Calu3 (cell line): ENCODE results near the gene PIK3C2G. TPM values are rescaled to one million over a fixed set of nuclear protein-coding genes. Genes with fewer than 3 reads are reported as not detected.

Experiments used
- BruUV-seq: library from RNA; stranded (reverse); fragments of 400-500 nt; replicated peaks from 2 replicates; lab custom pipeline; 2021; lab: Mats Ljungman, UMichigan
- CTCF ChIA-PET: fragments of 300-600 bp; sonication (Branson Sonifier 250); formaldehyde crosslinking; loops from one replicate; lab custom pipeline; 2022; ENCODE audit warnings: antibody characterized with exemption; lab: Charles Lee
- DNase-seq: peaks from one replicate; pipeline ENCODE4 v3.0.0; 2022
- H3K27ac Mint-ChIP-seq: one replicate; pipeline ENCODE4 v1.8.0; 2022; ENCODE audit warnings: mixed read lengths; ENCODE audit not compliant: unreplicated experiment
- H3K27me3 Mint-ChIP-seq: one replicate; pipeline ENCODE4 v1.8.0; 2022; ENCODE audit warnings: mixed read lengths; ENCODE audit not compliant: unreplicated experiment
- H3K36me3 Mint-ChIP-seq: one replicate; pipeline ENCODE4 v1.8.0; 2022; ENCODE audit warnings: mild to moderate bottlenecking, moderate library complexity, mixed read lengths; ENCODE audit not compliant: insufficient read depth, unreplicated experiment
- H3K4me1 Mint-ChIP-seq: one replicate; pipeline ENCODE4 v1.8.0; 2022; ENCODE audit warnings: mild to moderate bottlenecking, low read depth, mixed read lengths; ENCODE audit not compliant: unreplicated experiment
- H3K4me3 Mint-ChIP-seq: one replicate; pipeline ENCODE4 v1.8.0; 2022; ENCODE audit warnings: mild to moderate bottlenecking, low read depth, moderate library complexity, mixed read lengths; ENCODE audit not compliant: unreplicated experiment
- H3K9me3 Mint-ChIP-seq: one replicate; pipeline ENCODE4 v1.8.0; 2022; ENCODE audit warnings: low read depth, mixed read lengths; ENCODE audit not compliant: unreplicated experiment
- CTCF ChIP-seq: fragments of 200-600 bp; IDR thresholded peaks from one replicate; pipeline ENCODE4 v1.8.0; 2022; ENCODE audit warnings: antibody characterized with exemption; ENCODE audit not compliant: unreplicated experiment
- intact Hi-C: fragments of 100-400 bp; cut with micrococcal nuclease; formaldehyde crosslinking; loops from one replicate; pipeline ENCODE4 v1.10.0; 2022; ENCODE audit not compliant: unreplicated experiment
- total RNA-seq: library from RNA; stranded (reverse); gene quantifications from 2 replicates; pipeline ENCODE4 v1.2.3, GENCODE V29; 2022

PIK3C2G gene
- total RNA-seq, 1 experiment from 2014 or later = 24.0 TPM

DNA sequence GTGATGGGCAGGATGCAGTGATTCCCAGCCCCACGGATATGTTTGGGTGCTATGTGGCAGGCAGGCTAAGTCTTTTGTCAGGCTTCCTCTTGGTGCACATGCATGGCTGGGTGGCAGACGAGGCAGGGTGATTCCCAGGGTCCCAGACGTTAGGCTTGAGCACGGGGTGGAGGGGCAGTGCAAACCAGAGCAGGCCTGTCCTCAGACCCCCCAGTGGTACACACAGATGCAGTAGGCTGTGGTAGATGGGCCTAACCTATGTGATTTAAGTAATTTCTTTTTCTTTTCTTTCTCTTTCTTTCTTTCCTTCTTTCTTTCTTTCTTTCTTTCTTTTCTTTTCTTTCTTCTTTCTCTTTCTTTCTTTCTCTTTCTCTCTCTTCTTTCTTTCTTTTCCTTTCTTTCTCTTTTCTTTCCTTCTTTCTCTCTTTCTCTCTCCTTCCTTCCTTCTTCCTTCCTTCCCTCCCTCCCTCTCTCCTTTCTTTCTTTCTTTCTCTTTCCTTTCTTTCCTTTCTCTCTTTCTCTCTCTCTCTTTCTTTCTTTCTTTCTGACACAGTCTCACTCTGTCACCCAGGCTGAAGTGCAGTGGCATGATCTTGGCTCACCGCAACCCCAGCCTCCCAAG is 41.6 kb downstream of the PIK3C2G start:
- H3K27ac Mint-ChIP-seq = peak overlapping the region; percentile 77
- DNase-seq = peak; percentile 29
- peaks cover 34% of the 10 kb centered on the region for H3K36me3 Mint-ChIP-seq
- H3K9me3 Mint-ChIP-seq = no peaks in the 10 kb centered on the region
- peak overlapping the region; percentile 64 for H3K4me3 Mint-ChIP-seq
- CTCF ChIA-PET = interaction anchor here (1.2 kb wide), 1 partner anchor 9 kb away, joined by 3 read pairs; no protein-coding TSS in a partner anchor
- peaks cover 54% of the 10 kb centered on the region for H3K4me1 Mint-ChIP-seq
- BruUV-seq = no TSS peak
- no peaks in the 10 kb centered on the region for H3K27me3 Mint-ChIP-seq
- intact Hi-C loops = loop anchor here (2.0 kb wide), 1 partner anchor 52 kb away; no protein-coding TSS in a partner anchor
- no peak for TF ChIP-seq CTCF

DNA sequence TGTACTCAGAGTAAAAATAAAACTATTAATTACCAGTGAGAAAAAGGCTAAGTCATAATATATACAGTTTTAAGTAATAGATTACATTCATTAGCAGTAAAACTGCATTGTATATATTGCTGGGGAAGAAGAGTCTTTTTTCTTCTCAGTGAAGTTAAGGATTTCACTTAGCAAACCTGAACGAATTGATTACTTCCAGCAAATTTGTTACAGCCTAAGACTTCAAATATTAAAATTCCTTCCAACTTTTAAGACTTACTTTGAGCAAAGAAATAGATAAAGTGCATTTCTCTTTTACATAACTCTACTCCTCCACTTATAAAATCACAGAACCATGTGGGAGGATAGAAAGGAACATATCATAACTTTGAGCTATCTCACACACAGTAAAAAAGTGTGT is 43.3 kb downstream of the PIK3C2G start:
- H3K4me3 Mint-ChIP-seq = peak overlapping the region; percentile 28
- H3K27ac Mint-ChIP-seq = peak overlapping the region; percentile 36
- no TSS peak for BruUV-seq
- DNase-seq = no peak
- CTCF ChIA-PET = interaction anchor here (0.7 to 1.0 kb wide), 2 partner anchors 16 to 48 kb away, joined by 3 read pairs; no protein-coding TSS in a partner anchor
- H3K27me3 Mint-ChIP-seq = no peaks in the 10 kb centered on the region
- H3K9me3 Mint-ChIP-seq = no peaks in the 10 kb centered on the region
- intact Hi-C loops = no loop called here
- H3K4me1 Mint-ChIP-seq = peaks cover 42% of the 10 kb centered on the region
- peaks cover 22% of the 10 kb centered on the region for H3K36me3 Mint-ChIP-seq
- TF ChIP-seq CTCF = no peak

DNA sequence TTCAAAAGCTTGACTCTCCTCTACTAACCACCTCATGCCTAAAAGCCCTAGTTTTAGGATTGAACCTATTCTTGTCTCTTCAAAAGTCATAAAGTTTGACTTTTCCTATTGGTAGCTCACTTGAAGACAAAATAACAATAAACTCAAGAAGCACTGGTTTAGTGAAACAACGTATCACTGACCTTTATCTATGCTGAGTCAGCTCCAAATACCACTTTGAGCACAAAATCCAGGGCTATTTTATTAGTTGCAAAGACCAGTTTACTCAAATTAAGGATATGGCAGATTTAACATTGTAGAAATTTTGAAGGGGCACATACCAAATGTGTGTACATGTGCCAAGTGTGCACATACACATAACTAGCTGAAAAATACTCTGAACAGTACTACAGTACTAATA is 45.0 kb downstream of the PIK3C2G start:
- no TSS peak for BruUV-seq
- CTCF ChIA-PET = no interaction called here
- peak overlapping the region; percentile 75 for H3K27ac Mint-ChIP-seq

DNA sequence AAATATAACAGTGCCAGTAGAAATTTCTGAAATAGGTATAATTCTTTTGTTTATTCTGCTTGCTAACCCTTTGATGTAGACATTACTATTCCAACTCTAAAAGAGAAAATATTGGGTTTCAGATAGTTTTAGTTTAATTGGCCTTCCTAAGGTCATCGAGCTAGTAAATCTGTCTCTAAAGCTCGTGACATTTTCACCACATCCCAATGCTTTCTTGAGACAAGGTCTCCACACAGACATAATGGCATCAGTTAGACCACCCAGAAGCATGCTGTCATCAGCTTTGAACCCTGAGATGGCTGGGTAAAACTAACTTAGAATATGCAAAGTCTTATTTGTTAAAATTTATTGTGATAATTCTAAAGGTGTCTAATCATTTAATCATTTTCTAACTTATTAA is 52.0 kb downstream of the PIK3C2G start:
- no TSS peak for BruUV-seq
- no peak for DNase-seq
- no peak for TF ChIP-seq CTCF
- H3K4me1 Mint-ChIP-seq = peaks cover 19% of the 10 kb centered on the region
- intact Hi-C loops = no loop called here
- no peaks in the 10 kb centered on the region for H3K9me3 Mint-ChIP-seq
- peak overlapping the region; percentile 85 for H3K27ac Mint-ChIP-seq
- peak overlapping the region; percentile 48 for H3K4me3 Mint-ChIP-seq
- H3K27me3 Mint-ChIP-seq = no peaks in the 10 kb centered on the region
- CTCF ChIA-PET = interaction anchor here (0.6 to 1.1 kb wide), 3 partner anchors 25 to 811 kb away, joined by 3 to 5 read pairs (median 4); no protein-coding TSS in a partner anchor
- H3K36me3 Mint-ChIP-seq = peaks cover 28% of the 10 kb centered on the region

More for the DNA sequence above, 45.0 kb downstream of the PIK3C2G start:
- intact Hi-C loops = loop anchor here (2.0 kb wide), 1 partner anchor 50 kb away; no protein-coding TSS in a partner anchor
- H3K27me3 Mint-ChIP-seq = no peaks in the 10 kb centered on the region
- peaks cover 30% of the 10 kb centered on the region for H3K4me1 Mint-ChIP-seq
- H3K4me3 Mint-ChIP-seq = peak overlapping the region; percentile 45
- TF ChIP-seq CTCF = no peak
- DNase-seq = no peak
- H3K9me3 Mint-ChIP-seq = no peaks in the 10 kb centered on the region
- peaks cover 19% of the 10 kb centered on the region for H3K36me3 Mint-ChIP-seq
